T-cell (primary cell): ENCODE results near the gene AKAP13. TPM values are rescaled to one million over a fixed set of nuclear protein-coding genes. Genes with fewer than 3 reads are reported as not detected.
"Not testable (repeated sequence)": the region's sequence is repeated elsewhere in the genome, so short reads cannot be mapped to it uniquely, and the experiment has no call there.

Experiments used
- ATAC-seq, 4 experiments: fragments of 200-7000 bp in 3 of 4; fragments of 150-1000 bp in 1 of 4; cut with Tn5 transposase; replicated peaks in 1 of 4; 1 replicate in 3 of 4; 2 replicates in 1 of 4; pipeline ENCODE4 v1.10.0; 2021; ENCODE audit warnings: moderate library complexity in 3 of 4, mild to moderate bottlenecking in 2 of 4, moderate number of reproducible peaks in 1 of 4
- CTCF ChIA-PET, 2 donors: fragments of 300-600 bp; sonication (Branson Sonifier 250); formaldehyde crosslinking; loops; one replicate each; lab custom pipeline; 2022; ENCODE audit warnings: antibody characterized with exemption in 2 of 2; lab: Charles Lee
- POLR2A ChIA-PET, 2 donors: fragments of 300-600 bp; sonication (Branson Sonifier 250); formaldehyde crosslinking; loops; one replicate each; lab custom pipeline; 2022; ENCODE audit warnings: antibody characterized with exemption in 2 of 2; lab: Charles Lee
- DNase-seq, 35 experiments: peaks; one replicate each; pipeline versions ENCODE4 v3.0.0 to v3.0.0-alpha.2; 2013 to 2023
- H3K27ac ChIP-seq: one replicate; pipeline ENCODE4 v1.5.1; 2013; ENCODE audit warnings: low read length
- H3K27me3 ChIP-seq, 2 experiments: replicated peaks in 1 of 2; 1 replicate in 1 of 2; 2 replicates in 1 of 2; pipeline versions ENCODE4 v1.6.1 to v1.7.0; 2013; ENCODE audit warnings: low read length in 1 of 2, mixed read lengths in 1 of 2; ENCODE audit not compliant: control insufficient read depth in 2 of 2, insufficient read depth in 2 of 2; ENCODE audit errors: extremely low read depth in 1 of 2
- H3K36me3 ChIP-seq, 2 donors: 1 replicate in 1 of 2; 2 replicates in 1 of 2; pipeline versions ENCODE4 v1.6.1 to v1.7.0; 2013; ENCODE audit warnings: low read length in 1 of 2; ENCODE audit not compliant: control insufficient read depth in 2 of 2, insufficient read depth in 1 of 2; ENCODE audit errors: extremely low read depth in 1 of 2
- H3K4me1 ChIP-seq, 2 experiments: 1 replicate in 1 of 2; 2 replicates in 1 of 2; pipeline versions ENCODE4 v1.6.1 to v1.7.0; 2013; ENCODE audit warnings: low read length in 2 of 2, mixed read lengths in 1 of 2; ENCODE audit not compliant: insufficient read depth in 2 of 2, control insufficient read depth in 1 of 2; ENCODE audit errors: extremely low read depth in 1 of 2
- H3K4me3 ChIP-seq, 2 donors: 1 replicate in 1 of 2; 2 replicates in 1 of 2; pipeline versions ENCODE4 v1.5.1 to v1.7.0; 2013; ENCODE audit warnings: mild to moderate bottlenecking in 2 of 2, low read length in 1 of 2, moderate library complexity in 1 of 2; ENCODE audit not compliant: control insufficient read depth in 1 of 2; ENCODE audit errors: extremely low read depth in 1 of 2
- H3K9me3 ChIP-seq: 2 replicates; pipeline ENCODE4 v1.7.0; 2013
- H3K27ac Mint-ChIP-seq, 2 donors: one replicate each; pipeline ENCODE4 v1.8.0; 2020 to 2021; ENCODE audit warnings: mild to moderate bottlenecking in 2 of 2, mixed read lengths in 2 of 2
- H3K27me3 Mint-ChIP-seq, 2 donors: one replicate each; pipeline ENCODE4 v1.8.0; 2021 to 2022; ENCODE audit warnings: mixed read lengths in 2 of 2
- H3K36me3 Mint-ChIP-seq: one replicate; pipeline ENCODE4 v1.8.0; 2021; ENCODE audit warnings: mixed read lengths
- H3K4me1 Mint-ChIP-seq, 3 donors: one replicate each; pipeline ENCODE4 v1.8.0; 2020 to 2022; ENCODE audit warnings: mixed read lengths in 3 of 3, mild to moderate bottlenecking in 1 of 3
- H3K4me3 Mint-ChIP-seq, 3 donors: one replicate each; pipeline ENCODE4 v1.8.0; 2020 to 2022; ENCODE audit warnings: mild to moderate bottlenecking in 3 of 3, mixed read lengths in 3 of 3, moderate library complexity in 3 of 3
- H3K9me3 Mint-ChIP-seq, 3 donors: one replicate each; pipeline ENCODE4 v1.8.0; 2020 to 2022; ENCODE audit warnings: mixed read lengths in 3 of 3
- WGBS: methylation state at CpG from one replicate; pipeline ENCODE4 v1.1.5; 2013; ENCODE audit warnings: missing lambda C conversion rate; ENCODE audit not compliant: insufficient coverage; 5-methylcytosine and 5-hydroxymethylcytosine counted together
- total RNA-seq, 35 experiments: library from RNA in 6 of 35; stranded (reverse) in 6 of 35; fragments of 120-200 nt in 1 of 35; gene quantifications; one replicate each; pipeline versions ENCODE4 v1.2.1 to v1.2.4 and lab custom pipeline; 2013 to 2026

Gene AKAP13
- total RNA-seq, 5 donors from 2014 or later (not counting 1 experiment from before 2014, with no cell fraction given): 232 to 391 (median 281) TPM

DNA sequence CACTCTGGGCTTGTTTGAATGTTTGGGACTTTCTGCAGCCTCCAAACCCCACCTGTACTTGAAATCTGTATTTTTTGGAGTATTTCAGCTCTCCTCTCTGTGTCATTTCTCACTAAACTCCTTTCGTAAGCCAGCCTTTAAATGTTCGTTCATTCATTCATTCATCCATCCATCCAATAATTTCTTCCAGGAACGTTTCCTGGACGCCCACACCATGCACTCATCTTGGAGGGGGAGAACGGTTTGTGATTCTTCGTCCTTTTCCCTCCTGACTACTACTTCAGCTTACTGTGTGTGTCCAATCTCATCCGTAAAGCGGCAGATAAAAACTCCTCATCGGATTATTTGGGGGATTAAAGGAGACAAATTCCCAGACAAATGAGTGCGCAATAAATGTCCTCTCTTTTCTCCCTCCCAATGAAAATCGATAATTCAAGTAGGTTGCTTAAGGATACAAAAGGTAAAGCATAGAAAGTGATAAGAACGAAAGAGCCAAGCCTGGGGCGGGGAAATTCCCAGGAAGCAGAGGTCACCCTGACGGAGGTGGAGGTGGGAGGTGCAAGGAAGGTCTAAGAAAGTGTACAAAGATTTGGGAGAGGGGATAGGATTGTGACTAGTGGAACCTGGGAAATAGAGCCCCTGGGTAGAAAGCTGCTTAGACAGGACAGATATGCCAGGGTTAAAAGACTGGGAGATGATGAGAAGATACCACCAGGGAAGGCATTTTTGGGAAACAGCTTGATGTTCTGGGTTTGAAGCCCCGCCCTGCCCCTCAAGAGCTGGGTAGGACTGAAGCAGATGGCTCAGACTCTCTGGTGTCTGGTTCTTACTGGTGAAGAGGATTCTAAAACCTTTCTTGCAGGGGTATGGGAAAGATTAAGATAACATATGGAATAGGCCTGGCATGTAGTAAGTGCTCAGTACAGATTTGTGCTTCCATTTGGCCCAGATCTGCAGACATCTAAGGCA is 415.2 kb downstream of the AKAP13 start:
- Histone ChIP-seq H3K27ac (no peak overlapping the region), H3K36me3 (no peaks in the 10 kb centered on the region), H3K9me3 (no peaks in the 10 kb centered on the region), H3K4me3 (peak overlapping the region; percentile 75), H3K4me1 (peaks cover 13 to 35% of the 10 kb centered on the region in 2 experiments), H3K27me3 (no peaks in the 10 kb centered on the region)
- Mint-ChIP-seq H3K27ac (peak overlapping the region; percentile 72 to 79), H3K9me3 (no peaks in the 10 kb centered on the region), H3K4me3 (peak overlapping the region; percentile 69 to 84 (median 72)), H3K4me1 (peaks cover 34 to 40% (median 36%) of the 10 kb centered on the region in 3 donors), H3K27me3 (no peaks in the 10 kb centered on the region), H3K36me3 (peaks cover under 1% of the 10 kb centered on the region)
- POLR2A ChIA-PET: interaction anchor here in 1 of 2 donors (0.5 kb wide), 1 partner anchor 54 kb away, joined by 7 read pairs; no protein-coding TSS in a partner anchor
- CTCF ChIA-PET: interaction anchor here in 1 of 2 donors (0.6 to 0.9 kb wide), 2 partner anchors 57 to 66 kb away, joined by 3 read pairs; no protein-coding TSS in a partner anchor
- no peak for ATAC-seq
- WGBS: 57% methylated on average over 4 of the region's 15 CpGs
- no peak for DNase-seq

DNA sequence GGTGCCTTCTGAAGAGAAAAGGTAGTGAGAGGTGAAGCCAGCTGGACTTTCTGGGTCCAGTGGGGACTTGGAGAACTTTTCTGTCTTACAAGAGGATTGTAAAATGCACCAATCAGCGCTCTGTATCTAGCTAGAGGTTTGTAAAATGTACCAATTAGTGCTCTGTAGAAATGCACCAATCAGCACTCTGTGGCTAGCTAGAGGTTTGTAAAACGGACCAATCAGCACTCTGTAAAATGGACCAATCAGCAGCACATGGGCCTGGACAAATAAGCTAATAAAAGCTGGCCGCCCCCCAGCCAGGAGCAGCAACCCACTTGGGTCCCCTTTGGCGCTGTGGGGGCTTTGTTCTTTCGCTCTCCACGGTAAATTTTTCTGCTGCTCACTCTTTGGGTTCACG is 416.0 kb downstream of the AKAP13 start:
- Mint-ChIP-seq H3K4me3 (peak overlapping the region in 2 of 3 donors; percentile 39 to 84), H3K4me1 (peaks cover 30 to 39% (median 34%) of the 10 kb centered on the region in 3 donors)
- not testable (repeated sequence) for H3K9me3 Mint-ChIP-seq, H3K27ac ChIP-seq, H3K36me3 ChIP-seq, H3K36me3 Mint-ChIP-seq, ATAC-seq, H3K27ac Mint-ChIP-seq, H3K9me3 ChIP-seq, H3K27me3 Mint-ChIP-seq, H3K4me3 ChIP-seq, DNase-seq, H3K27me3 ChIP-seq
- WGBS: 90% methylated on average over 6 of the region's 7 CpGs
- peaks cover 13 to 35% of the 10 kb centered on the region in 2 experiments for H3K4me1 ChIP-seq
- ChIA-PET POLR2A (interaction anchor here in 1 of 2 donors (0.5 kb wide), 1 partner anchor 55 kb away, joined by 7 read pairs; no protein-coding TSS in a partner anchor), CTCF (interaction anchor here in 1 of 2 donors (0.9 kb wide), 1 partner anchor 58 kb away, joined by 3 read pairs; no protein-coding TSS in a partner anchor)
